NB4 (cell line): Measurements from ENCODE around the gene PLXNA2.

Experiments used
- CTCF ChIP-seq: IDR thresholded peaks from one replicate; pipeline ENCODE4 v1.5.1; 2012; ENCODE audit warnings: low read depth, low read length
- MAX ChIP-seq: IDR thresholded peaks from 2 replicates; pipeline ENCODE4 v1.6.1; 2011; ENCODE audit warnings: low read depth, low read length
- MYC ChIP-seq: IDR thresholded peaks from 2 replicates; pipeline ENCODE4 v1.6.1; 2011; ENCODE audit warnings: low read depth, low read length
- POLR2A ChIP-seq: IDR thresholded peaks from 2 replicates; pipeline ENCODE4 v1.6.1; 2011; ENCODE audit warnings: mild to moderate bottlenecking; ENCODE audit not compliant: insufficient read length; ENCODE audit errors: extremely low read depth

- TF ChIP-seq POLR2A (no peak), CTCF (no peak), MYC (no peak), MAX (no peak)
Measured at GRCh38 chr1:208206092-208206698, 38.0 kb downstream of the PLXNA2 start.
